H1 (cell line): ENCODE measurements around the gene SLC1A3. TPM values are rescaled to one million over a fixed set of nuclear protein-coding genes. Genes with fewer than 3 reads are reported as not detected.

Experiments
- CTCF ChIA-PET: fragments of 300-600 bp; sonication (Branson Sonifier 250); formaldehyde crosslinking; loops from one replicate; lab custom pipeline; 2021; ENCODE audit not compliant: partially characterized antibody; lab: Charles Lee
- POLR2A ChIA-PET: fragments of 300-600 bp; sonication (Branson Sonifier 250); formaldehyde crosslinking; loops from one replicate; lab custom pipeline; 2021; ENCODE audit warnings: inconsistent platforms; ENCODE audit not compliant: partially characterized antibody; lab: Charles Lee
- DNase-seq, 2 experiments: peaks; one replicate each; pipeline versions ENCODE4 v3.0.0 to v3.0.0-alpha.2; 2010 to 2022; ENCODE audit warnings: low spot score in 2 of 2, low read depth in 1 of 2, mixed read lengths in 1 of 2
- FAIRE-seq: peaks from 2 replicates; lab custom pipeline; 2011; peaks lifted over from hg19 to GRCh38; lab: Jason Lieb, UNC
- H2AFZ ChIP-seq: 2 replicates; pipeline ENCODE4 v1.8.1; 2012; ENCODE audit warnings: low read length, inconsistent platforms
- H2AK5ac ChIP-seq: 2 replicates; pipeline ENCODE4 v1.6.1; 2013; ENCODE audit warnings: low read depth, low read length
- H2BK120ac ChIP-seq: replicated peaks from 2 replicates; pipeline ENCODE3; 2013; ENCODE audit warnings: low read depth, low read length, inconsistent platforms
- H2BK12ac ChIP-seq: 2 replicates; pipeline ENCODE4 v1.6.1; 2013; ENCODE audit warnings: low read depth, low read length
- H2BK15ac ChIP-seq: 2 replicates; pipeline ENCODE4 v1.6.1; 2013; ENCODE audit warnings: low read length
- H2BK20ac ChIP-seq: 2 replicates; pipeline ENCODE4 v1.6.1; 2013; ENCODE audit warnings: low read length
- H2BK5ac ChIP-seq: 2 replicates; pipeline ENCODE4 v1.6.1; 2013; ENCODE audit warnings: low read depth, low read length
- H3K14ac ChIP-seq: 2 replicates; pipeline ENCODE4 v1.6.1; 2013; ENCODE audit warnings: inconsistent platforms; ENCODE audit not compliant: insufficient read length
- H3K18ac ChIP-seq: 2 replicates; pipeline ENCODE4 v1.6.1; 2013; ENCODE audit warnings: low read length; ENCODE audit errors: extremely low read depth
- H3K23ac ChIP-seq: 2 replicates; pipeline ENCODE4 v1.6.1; 2013; ENCODE audit warnings: inconsistent platforms; ENCODE audit not compliant: insufficient read length
- H3K23me2 ChIP-seq: 2 replicates; pipeline ENCODE4 v1.6.1; 2013; ENCODE audit warnings: low read depth, low read length
- H3K27ac ChIP-seq: 2 replicates; pipeline ENCODE4 v1.6.1; 2011; ENCODE audit warnings: low read depth, low read length, inconsistent platforms
- H3K27me3 ChIP-seq, 4 experiments: replicated peaks in 1 of 4; 1 replicate in 1 of 4; 2 replicates in 3 of 4; pipeline versions ENCODE4 v1.6.1 to v1.8.1; 2011 to 2013; ENCODE audit warnings: low read length in 3 of 4, mild to moderate bottlenecking in 3 of 4, inconsistent platforms in 2 of 4, mixed read lengths in 2 of 4, moderate library complexity in 1 of 4; ENCODE audit not compliant: control insufficient read depth in 3 of 4, insufficient read depth in 3 of 4; ENCODE audit errors: extremely low read depth in 1 of 4
- H3K36me3 ChIP-seq, 4 experiments: 2 replicates each; pipeline versions ENCODE4 v1.6.1 to v1.8.1; 2011 to 2013; ENCODE audit warnings: mild to moderate bottlenecking in 4 of 4, low read length in 3 of 4, moderate library complexity in 2 of 4, control low read depth in 1 of 4, inconsistent platforms in 1 of 4; ENCODE audit not compliant: insufficient read depth in 4 of 4, control insufficient read depth in 2 of 4
- H3K4ac ChIP-seq: replicated peaks from 2 replicates; pipeline ENCODE3; 2013; ENCODE audit warnings: low read length, low read depth, mixed read lengths, inconsistent platforms; ENCODE audit not compliant: insufficient read length
- H3K4me1 ChIP-seq, 4 experiments: replicated peaks in 1 of 4; 1 replicate in 1 of 4; 2 replicates in 3 of 4; pipeline versions ENCODE4 v1.6.1 to v1.8.1; 2011 to 2013; ENCODE audit warnings: low read length in 3 of 4, inconsistent platforms in 2 of 4, mixed read lengths in 1 of 4; ENCODE audit not compliant: insufficient read depth in 4 of 4, control insufficient read depth in 3 of 4
- H3K4me2 ChIP-seq, 2 experiments: 2 replicates each; pipeline versions ENCODE4 v1.6.1 to v1.8.1; 2011 to 2013; ENCODE audit warnings: low read depth in 2 of 2, low read length in 2 of 2, control low read depth in 1 of 2, inconsistent platforms in 1 of 2, mild to moderate bottlenecking in 1 of 2; ENCODE audit not compliant: insufficient read depth in 1 of 2
- H3K4me3 ChIP-seq, 4 experiments: fragments of 200-600, 300-600 bp in 1 of 4; sonication (generic), shearing (Covaris generic), sonication (Bioruptor Twin) in 1 of 4; 2 replicates each; pipeline versions ENCODE4 v1.5.1 to v1.8.1; 2011 to 2016; ENCODE audit warnings: low read length in 4 of 4, low read depth in 3 of 4, control low read depth in 2 of 4, inconsistent platforms in 2 of 4, mild to moderate bottlenecking in 2 of 4, mixed read lengths in 1 of 4, moderate library complexity in 1 of 4; ENCODE audit not compliant: insufficient read depth in 2 of 4; ENCODE audit errors: extremely low read depth in 1 of 4
- H3K56ac ChIP-seq: replicated peaks from 2 replicates; pipeline ENCODE3; 2013; ENCODE audit warnings: low read depth, mild to moderate bottlenecking, mixed read lengths, low read length, inconsistent platforms; ENCODE audit not compliant: insufficient read length
- H3K79me1 ChIP-seq: 2 replicates; pipeline ENCODE4 v1.6.1; 2013; ENCODE audit warnings: low read depth, low read length, control low read depth
- H3K79me2 ChIP-seq, 2 experiments: 2 replicates each; pipeline versions ENCODE4 v1.6.1 to v1.8.1; 2012 to 2013; ENCODE audit warnings: low read length in 2 of 2, mild to moderate bottlenecking in 2 of 2, inconsistent platforms in 1 of 2; ENCODE audit not compliant: insufficient read depth in 2 of 2, control insufficient read depth in 1 of 2
- H3K9ac ChIP-seq, 4 experiments: replicated peaks in 1 of 4; 1 replicate in 1 of 4; 2 replicates in 3 of 4; pipeline versions ENCODE4 v1.6.1 to v1.8.1; 2011 to 2013; ENCODE audit warnings: low read depth in 3 of 4, low read length in 3 of 4, control low read depth in 2 of 4, mild to moderate bottlenecking in 2 of 4, moderate library complexity in 2 of 4, inconsistent platforms in 1 of 4; ENCODE audit errors: extremely low read depth in 1 of 4
- H3K9me3 ChIP-seq, 2 experiments: 2 replicates each; pipeline versions ENCODE4 v1.6.1 to v1.8.1; 2012 to 2013; ENCODE audit warnings: mild to moderate bottlenecking in 2 of 2, moderate library complexity in 2 of 2, control low read depth in 1 of 2, inconsistent platforms in 1 of 2, low read depth in 1 of 2, low read length in 1 of 2, mixed read lengths in 1 of 2; ENCODE audit not compliant: insufficient read depth in 2 of 2
- H4K20me1 ChIP-seq, 2 experiments: replicated peaks in 1 of 2; 2 replicates each; pipeline versions ENCODE3 to v1.8.1; 2011 to 2013; ENCODE audit warnings: inconsistent platforms in 2 of 2, low read length in 2 of 2, mild to moderate bottlenecking in 1 of 2; ENCODE audit not compliant: insufficient read depth in 2 of 2, control insufficient read depth in 1 of 2
- H4K5ac ChIP-seq: 2 replicates; pipeline ENCODE4 v1.6.1; 2013; ENCODE audit warnings: low read length, low read depth, mixed read lengths, inconsistent platforms; ENCODE audit not compliant: insufficient read length
- H4K8ac ChIP-seq: 2 replicates; pipeline ENCODE4 v1.8.0; 2013; ENCODE audit warnings: mild to moderate bottlenecking, moderate library complexity, low read length, inconsistent platforms; ENCODE audit not compliant: insufficient read depth; ENCODE audit errors: extremely low read depth
- H4K91ac ChIP-seq: replicated peaks from 2 replicates; pipeline ENCODE3; 2013; ENCODE audit warnings: low read length, mixed read lengths, inconsistent platforms; ENCODE audit not compliant: insufficient read length
- BCL11A ChIP-seq, 2 experiments: IDR thresholded peaks; one replicate each; pipeline ENCODE4 v1.6.1; 2011; ENCODE audit warnings: low read depth in 2 of 2, low read length in 2 of 2, mild to moderate bottlenecking in 2 of 2
- CEBPB ChIP-seq: IDR thresholded peaks from 2 replicates; pipeline ENCODE4 v1.6.1; 2012; ENCODE audit warnings: low read depth, low read length
- CREB1 ChIP-seq: IDR thresholded peaks from 2 replicates; pipeline ENCODE4 v1.6.1; 2012; ENCODE audit warnings: inconsistent platforms
- CTBP2 ChIP-seq: IDR thresholded peaks from 2 replicates; pipeline ENCODE4 v1.7.0; 2011; ENCODE audit warnings: borderline replicate concordance, mild to moderate bottlenecking, moderate library complexity, mixed read lengths, low read length; ENCODE audit not compliant: insufficient read depth, insufficient read length
- FOSL1 ChIP-seq: IDR thresholded peaks from 2 replicates; pipeline ENCODE4 v1.6.1; 2011; ENCODE audit warnings: mild to moderate bottlenecking, low read depth, low read length, moderate library complexity; ENCODE audit not compliant: insufficient read depth
- GABPA ChIP-seq: IDR thresholded peaks from 2 replicates; pipeline ENCODE4 v1.6.1; 2011; ENCODE audit warnings: mild to moderate bottlenecking, low read length, moderate library complexity, borderline replicate concordance; ENCODE audit not compliant: insufficient read depth
- GTF2F1 ChIP-seq: IDR thresholded peaks from 2 replicates; pipeline ENCODE4 v1.6.1; 2012; ENCODE audit warnings: low read depth, low read length, improper control_type of control experiment, borderline replicate concordance
- PHF8 ChIP-seq: fragments of 200-600 bp; sonication (generic); conservative IDR thresholded peaks from 2 replicates; pipeline ENCODE4 v1.7.1; 2012; ENCODE audit warnings: low read depth, mild to moderate bottlenecking, inconsistent platforms, low read length, moderate library complexity
- POLR2AphosphoS5 ChIP-seq: IDR thresholded peaks from 2 replicates; pipeline ENCODE4 v1.6.1; 2011; ENCODE audit warnings: low read depth, low read length
- SIN3A ChIP-seq, 2 experiments: IDR thresholded peaks in 1 of 2; conservative IDR thresholded peaks in 1 of 2; 2 replicates each; pipeline ENCODE4 v1.6.1; 2011 to 2012; ENCODE audit warnings: low read length in 2 of 2, improper control_type of control experiment in 1 of 2, low read depth in 1 of 2, mild to moderate bottlenecking in 1 of 2
- SP2 ChIP-seq: IDR thresholded peaks from 2 replicates; pipeline ENCODE4 v1.6.1; 2012; ENCODE audit warnings: mild to moderate bottlenecking, low read length, inconsistent platforms
- TAF7 ChIP-seq: optimal IDR thresholded peaks from 2 replicates; pipeline ENCODE3; 2011; ENCODE audit warnings: low read depth, mild to moderate bottlenecking, inconsistent platforms, low read length, moderate library complexity, borderline replicate concordance
- WGBS, 2 experiments: shearing (Covaris generic) in 1 of 2; methylation state at CpG; one replicate each; pipeline versions ENCODE4 v1.1.6 to v1.1.7; 2013 to 2015; ENCODE audit warnings: low lambda C conversion rate in 2 of 2, mixed read lengths in 2 of 2, inconsistent platforms in 1 of 2, low coverage in 1 of 2, missing lambda C conversion rate in 1 of 2; ENCODE audit not compliant: insufficient replicate concordance in 2 of 2, insufficient coverage in 1 of 2, insufficient read length in 1 of 2; ENCODE audit errors: extremely low coverage in 1 of 2, missing lambda C conversion rate in 1 of 2; 5-methylcytosine and 5-hydroxymethylcytosine counted together
- polyA plus RNA-seq, 7 experiments: library from polyadenylated mRNA; depleted of rRNA in 3 of 7; stranded (reverse) in 5 of 7; unstranded in 2 of 7; fragments of >200 nt in 5 of 7; fragments of 200-250 nt in 2 of 7; gene quantifications; 1 replicate in 5 of 7; 2 replicates in 1 of 7; 4 replicates in 1 of 7; pipeline versions ENCODE4 v1.2.1 to v1.2.3, GENCODE V29; 2011 to 2013; ENCODE audit warnings: missing spikeins in 2 of 7, mixed read lengths in 2 of 7
- total RNA-seq: library from RNA; stranded (reverse); fragmentation: NEBNext Ultra II Directional; extraction: Animal tissue kit (Norgen Biotek cat#: 25700); gene quantifications from 2 replicates; pipeline ENCODE4 v1.2.1, GENCODE V29; 2021
- TF ChIP-seq, protein P1 (sequence below): IDR thresholded peaks from 2 replicates; pipeline ENCODE4 v1.6.1; 2012; ENCODE audit warnings: low read length, inconsistent platforms

Gene SLC1A3
- total and polyA plus RNA-seq, 2 of the 8 experiments (the other 6 are each of a cell fraction or from before 2014, with no cell fraction given) = 26.7 to 35.3 TPM

DNA sequence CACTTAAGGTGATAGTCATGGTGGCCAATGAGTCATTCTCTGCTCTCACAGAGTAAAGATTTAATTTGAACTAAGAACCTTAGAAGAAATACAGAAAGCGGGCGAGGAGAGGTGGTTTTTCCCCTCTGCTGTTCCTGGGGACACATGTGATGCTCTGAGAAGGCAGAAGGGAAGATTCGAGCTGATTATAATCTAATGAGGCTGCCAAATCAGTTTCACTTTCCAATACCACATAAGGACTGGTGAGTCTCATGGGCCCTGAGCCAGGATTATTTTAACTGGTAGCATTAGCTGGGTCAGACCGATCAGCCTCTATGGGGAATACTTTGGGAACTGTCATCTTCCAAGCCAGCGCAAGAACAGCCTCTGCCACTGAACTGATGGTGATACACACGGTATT is 116.5 kb downstream of the SLC1A3 start:
- Histone ChIP-seq H3K27ac (no peak overlapping the region), H2BK20ac (no peak overlapping the region), H4K8ac (no peak overlapping the region), H3K9ac (no peak overlapping the region), H3K23ac (no peak overlapping the region), H4K20me1 (no peaks in the 10 kb centered on the region), H3K4me3 (no peak overlapping the region), H3K18ac (no peak overlapping the region), H3K14ac (no peak overlapping the region), H3K23me2 (no peaks in the 10 kb centered on the region), H2BK15ac (no peak overlapping the region), H2BK120ac (no peak overlapping the region), H3K4ac (no peak overlapping the region), H2AFZ (no peak overlapping the region), H3K79me2 (no peaks in the 10 kb centered on the region), H3K56ac (no peak overlapping the region), H3K9me3 (no peaks in the 10 kb centered on the region), H3K79me1 (no peaks in the 10 kb centered on the region), H3K4me1 (peaks cover 0 to 3% (median 0%) of the 10 kb centered on the region in 4 experiments; a peak in 2 of 7 replicates), H4K5ac (no peak overlapping the region), H2BK12ac (no peak overlapping the region), H3K36me3 (no peaks in the 10 kb centered on the region), H2BK5ac (no peak overlapping the region), H3K27me3 (no peaks in the 10 kb centered on the region), H3K4me2 (no peak overlapping the region), H2AK5ac (no peak overlapping the region), H4K91ac (no peak overlapping the region)
- 88% methylated on average over 6 of the region's 6 CpGs; no CpG with 5 or more reads in 1 of the 2 experiments for WGBS, 2 experiments
- ChIA-PET CTCF (interaction anchor here (0.6 to 7.4 kb wide), 11 partner anchors 8 to 567 kb away, joined by 3 to 48 read pairs (median 3); no protein-coding TSS in a partner anchor), POLR2A (no interaction called here)
- DNase-seq = no peak
- no peak for FAIRE-seq
- TF ChIP-seq, protein P1, sequence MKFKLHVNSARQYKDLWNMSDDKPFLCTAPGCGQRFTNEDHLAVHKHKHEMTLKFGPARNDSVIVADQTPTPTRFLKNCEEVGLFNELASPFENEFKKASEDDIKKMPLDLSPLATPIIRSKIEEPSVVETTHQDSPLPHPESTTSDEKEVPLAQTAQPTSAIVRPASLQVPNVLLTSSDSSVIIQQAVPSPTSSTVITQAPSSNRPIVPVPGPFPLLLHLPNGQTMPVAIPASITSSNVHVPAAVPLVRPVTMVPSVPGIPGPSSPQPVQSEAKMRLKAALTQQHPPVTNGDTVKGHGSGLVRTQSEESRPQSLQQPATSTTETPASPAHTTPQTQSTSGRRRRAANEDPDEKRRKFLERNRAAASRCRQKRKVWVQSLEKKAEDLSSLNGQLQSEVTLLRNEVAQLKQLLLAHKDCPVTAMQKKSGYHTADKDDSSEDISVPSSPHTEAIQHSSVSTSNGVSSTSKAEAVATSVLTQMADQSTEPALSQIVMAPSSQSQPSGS = no peak
- TF ChIP-seq CEBPB (no peak), TAF7 (no peak), PHF8 (no peak), BCL11A (IDR thresholded peaks at IDR 0.05; ENCODE audit: low read depth in 2 of 2, low read length in 2 of 2) (no peak), SIN3A (conservative IDR thresholded peaks at IDR 0.05 in 1 of 2, IDR thresholded peaks at IDR 0.05 in 1 of 2; ENCODE audit: low read depth in 1 of 2, low read length in 2 of 2) (no peak), SP2 (no peak), FOSL1 (no peak), POLR2AphosphoS5 (no peak), CREB1 (no peak), GTF2F1 (no peak), GABPA (no peak), CTBP2 (no peak)
